PFSK-1 (cell line): ENCODE data around the gene ZNF584.

Experiments
- FOXP2 ChIP-seq: optimal IDR thresholded peaks from 2 replicates; pipeline ENCODE3; 2011; ENCODE audit warnings: borderline replicate concordance, control low read depth, inconsistent platforms; ENCODE audit not compliant: insufficient read depth; ENCODE audit errors: extremely low read length, extremely low read depth
- POLR2AphosphoS5 ChIP-seq: IDR thresholded peaks from 2 replicates; pipeline ENCODE4 v1.6.1; 2012; ENCODE audit warnings: low read depth, mild to moderate bottlenecking, control low read depth, low read length, moderate library complexity
- SIN3A ChIP-seq: IDR thresholded peaks from 2 replicates; pipeline ENCODE4 v1.6.1; 2012; ENCODE audit warnings: mild to moderate bottlenecking, low read length, moderate library complexity, borderline replicate concordance; ENCODE audit not compliant: insufficient read depth
- TAF1 ChIP-seq: IDR thresholded peaks from 2 replicates; pipeline ENCODE4 v1.6.1; 2012; ENCODE audit warnings: low read length, control low read depth, borderline replicate concordance; ENCODE audit not compliant: insufficient read depth
- TF ChIP-seq, protein P1 (sequence below), 2 experiments: IDR thresholded peaks; 2 replicates each; pipeline versions ENCODE4 v1.6.1 to v1.8.0; 2011 to 2012; ENCODE audit warnings: low read depth in 2 of 2, low read length in 2 of 2, control low read depth in 1 of 2, inconsistent platforms in 1 of 2, mild to moderate bottlenecking in 1 of 2, moderate library complexity in 1 of 2; ENCODE audit not compliant: insufficient read depth in 1 of 2

The ZNF584 gene

DNA sequence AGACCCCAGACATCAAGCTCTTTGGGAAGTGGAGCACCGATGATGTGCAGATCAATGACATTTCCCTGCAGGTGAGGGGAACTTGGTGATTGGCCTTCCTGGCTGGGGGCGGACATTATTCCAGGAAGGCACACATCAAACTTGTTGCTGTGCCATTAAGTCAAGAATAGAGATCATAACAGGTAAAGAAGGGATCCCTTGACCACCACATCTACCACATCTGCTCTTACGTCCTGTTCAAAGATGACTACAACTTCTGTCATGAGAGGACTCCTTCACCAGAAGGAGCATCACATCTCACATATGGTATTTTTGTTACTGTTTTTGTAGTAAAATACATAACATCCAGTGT lies 20.3 kb upstream of the ZNF584 start:
- TF ChIP-seq, protein P1, sequence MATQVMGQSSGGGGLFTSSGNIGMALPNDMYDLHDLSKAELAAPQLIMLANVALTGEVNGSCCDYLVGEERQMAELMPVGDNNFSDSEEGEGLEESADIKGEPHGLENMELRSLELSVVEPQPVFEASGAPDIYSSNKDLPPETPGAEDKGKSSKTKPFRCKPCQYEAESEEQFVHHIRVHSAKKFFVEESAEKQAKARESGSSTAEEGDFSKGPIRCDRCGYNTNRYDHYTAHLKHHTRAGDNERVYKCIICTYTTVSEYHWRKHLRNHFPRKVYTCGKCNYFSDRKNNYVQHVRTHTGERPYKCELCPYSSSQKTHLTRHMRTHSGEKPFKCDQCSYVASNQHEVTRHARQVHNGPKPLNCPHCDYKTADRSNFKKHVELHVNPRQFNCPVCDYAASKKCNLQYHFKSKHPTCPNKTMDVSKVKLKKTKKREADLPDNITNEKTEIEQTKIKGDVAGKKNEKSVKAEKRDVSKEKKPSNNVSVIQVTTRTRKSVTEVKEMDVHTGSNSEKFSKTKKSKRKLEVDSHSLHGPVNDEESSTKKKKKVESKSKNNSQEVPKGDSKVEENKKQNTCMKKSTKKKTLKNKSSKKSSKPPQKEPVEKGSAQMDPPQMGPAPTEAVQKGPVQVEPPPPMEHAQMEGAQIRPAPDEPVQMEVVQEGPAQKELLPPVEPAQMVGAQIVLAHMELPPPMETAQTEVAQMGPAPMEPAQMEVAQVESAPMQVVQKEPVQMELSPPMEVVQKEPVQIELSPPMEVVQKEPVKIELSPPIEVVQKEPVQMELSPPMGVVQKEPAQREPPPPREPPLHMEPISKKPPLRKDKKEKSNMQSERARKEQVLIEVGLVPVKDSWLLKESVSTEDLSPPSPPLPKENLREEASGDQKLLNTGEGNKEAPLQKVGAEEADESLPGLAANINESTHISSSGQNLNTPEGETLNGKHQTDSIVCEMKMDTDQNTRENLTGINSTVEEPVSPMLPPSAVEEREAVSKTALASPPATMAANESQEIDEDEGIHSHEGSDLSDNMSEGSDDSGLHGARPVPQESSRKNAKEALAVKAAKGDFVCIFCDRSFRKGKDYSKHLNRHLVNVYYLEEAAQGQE (IDR thresholded peaks at IDR 0.05; ENCODE audit: insufficient read depth in 1 of 2, low read depth in 2 of 2, low read length in 2 of 2), result no peak
- TF ChIP-seq POLR2AphosphoS5 (no peak), TAF1 (no peak; the same call in 1 of the 2 replicates), FOXP2 (no peak), SIN3A (no peak)

DNA sequence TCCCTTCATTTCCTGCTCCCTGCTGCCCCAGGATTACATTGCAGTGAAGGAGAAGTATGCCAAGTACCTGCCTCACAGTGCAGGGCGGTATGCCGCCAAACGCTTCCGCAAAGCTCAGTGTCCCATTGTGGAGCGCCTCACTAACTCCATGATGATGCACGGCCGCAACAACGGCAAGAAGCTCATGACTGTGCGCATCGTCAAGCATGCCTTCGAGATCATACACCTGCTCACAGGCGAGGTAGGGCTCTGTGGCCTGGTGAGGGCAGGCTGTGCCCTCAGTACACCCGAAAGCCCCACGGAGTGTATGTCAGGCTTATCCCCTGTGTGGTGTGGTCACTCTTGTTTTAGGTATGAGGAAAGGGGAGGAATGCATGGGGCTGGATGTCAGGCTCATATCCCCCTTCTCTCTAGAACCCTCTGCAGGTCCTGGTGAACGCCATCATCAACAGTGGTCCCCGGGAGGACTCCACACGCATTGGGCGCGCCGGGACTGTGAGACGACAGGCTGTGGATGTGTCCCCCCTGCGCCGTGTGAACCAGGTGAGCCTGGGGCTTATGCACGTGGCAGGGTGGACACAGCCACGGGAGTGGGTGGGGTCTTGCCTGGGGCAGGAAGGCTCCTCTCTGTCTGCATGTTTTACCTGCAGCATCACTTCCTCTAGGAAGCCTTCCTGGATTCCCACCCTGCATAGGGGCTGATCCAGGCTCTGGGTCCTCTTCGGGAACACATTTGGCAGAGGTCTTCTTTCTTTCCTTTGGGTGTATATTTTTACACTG lies 15.3 kb upstream of the ZNF584 start:
- TF ChIP-seq FOXP2 (no peak), POLR2AphosphoS5 (no peak; the same call in 1 of the 2 replicates), TAF1 (no peak), SIN3A (no peak)
- TF ChIP-seq, protein P1 (IDR thresholded peaks at IDR 0.05; ENCODE audit: insufficient read depth in 1 of 2, low read depth in 2 of 2, low read length in 2 of 2), result no peak

DNA sequence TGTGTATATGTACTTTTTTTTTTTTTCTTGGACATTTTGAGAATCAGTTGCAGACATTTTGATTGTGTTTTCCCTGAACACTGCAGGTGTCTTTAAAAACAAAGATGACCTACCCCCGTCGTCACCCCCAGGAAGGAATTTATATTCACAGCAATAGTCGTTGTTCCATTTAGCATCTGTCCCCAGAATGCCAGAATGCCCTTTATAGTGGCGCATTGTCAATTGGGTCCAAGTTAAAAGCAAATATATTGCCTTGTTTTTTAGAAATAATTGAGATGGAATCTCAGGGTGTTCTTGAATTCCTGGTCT lies 14.8 kb upstream of the ZNF584 start:
- TF ChIP-seq SIN3A, result no peak
- TF ChIP-seq FOXP2, result no peak
- TF ChIP-seq, protein P1 (IDR thresholded peaks at IDR 0.05; ENCODE audit: insufficient read depth in 1 of 2, low read depth in 2 of 2, low read length in 2 of 2), result no peak
- no peak for TF ChIP-seq TAF1
- TF ChIP-seq POLR2AphosphoS5, result no peak; the same call in 1 of the 2 replicates

DNA sequence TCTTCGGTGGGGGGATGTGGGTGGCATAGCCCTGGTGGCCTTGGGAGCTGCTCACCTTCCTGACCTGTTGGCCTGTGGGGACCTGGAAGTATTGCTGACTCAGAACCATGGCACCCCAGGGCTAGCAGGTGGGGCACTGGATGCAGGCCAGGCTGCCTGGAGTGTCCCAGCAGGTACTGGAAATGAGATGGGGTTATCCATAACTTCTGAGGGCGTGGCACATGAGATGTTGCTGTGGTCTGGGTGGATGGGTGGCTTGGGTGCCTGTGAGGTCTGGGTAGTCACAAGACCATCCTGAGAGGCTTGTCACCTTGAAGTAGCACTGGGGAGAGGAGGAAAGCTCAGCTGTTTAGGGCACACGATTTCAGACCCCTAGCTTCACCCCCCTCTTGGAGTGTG lies 13.6 kb upstream of the ZNF584 start:
- TF ChIP-seq SIN3A (no peak), TAF1 (no peak), FOXP2 (no peak), POLR2AphosphoS5 (no peak)
- TF ChIP-seq, protein P1 (IDR thresholded peaks at IDR 0.05; ENCODE audit: insufficient read depth in 1 of 2, low read depth in 2 of 2, low read length in 2 of 2), result no peak
